Activated CD8-positive, alpha-beta T cell treated with anti-CD3 and anti-CD28 coated beads, Interleukin-2, amount 10 ng/mL, durations not matched to agents 7 days and 5 days (primary cell): ENCODE data around the gene IL17C. TPM values are rescaled to one million over a fixed set of nuclear protein-coding genes. Genes with fewer than 3 reads are reported as not detected.

Source experiments
- total RNA-seq, 2 experiments: library from RNA; stranded (reverse); gene quantifications; one replicate each; pipeline ENCODE4 v1.2.3, GENCODE V29; 2021

The IL17C gene
- total RNA-seq, 2 experiments from 2014 or later: 0.37 TPM; not detected in 1

Other genes starting within 250 kb of the IL17C start
- 10 to 100 TPM; 15.8 to 19.3 TPM for gene ZFPM1, start 185.3 kb upstream of the IL17C start, total RNA-seq
- gene ZC3H18, start 68.2 kb upstream of the IL17C start, total RNA-seq: 10 to 100 TPM; 80.9 to 90.0 TPM
- 100 to 1,000 TPM; 568 to 599 TPM for gene CYBA, start 12.5 kb downstream of the IL17C start, total RNA-seq
- 10 to 100 TPM; 86.0 to 96.1 TPM for gene MVD, start 24.5 kb downstream of the IL17C start, total RNA-seq
- 10 to 100 TPM; 13.4 to 14.3 TPM for gene SNAI3, start 47.9 kb downstream of the IL17C start, total RNA-seq
- 100 to 1,000 TPM; 144 to 166 TPM for gene RNF166, start 67.8 kb downstream of the IL17C start, total RNA-seq
- 10 to 100 TPM; 27.5 to 29.2 TPM for gene CTU2, start 67.9 kb downstream of the IL17C start, total RNA-seq
- 100 to 1,000 TPM; 226 to 230 TPM for gene PIEZO1, start 146.6 kb downstream of the IL17C start, total RNA-seq
- gene CDT1, start 165.2 kb downstream of the IL17C start, total RNA-seq: 100 to 1,000 TPM; 126 to 132 TPM
- 100 to 1,000 TPM; 140 to 141 TPM for gene APRT, start 173.4 kb downstream of the IL17C start, total RNA-seq
- gene GALNS, start 218.4 kb downstream of the IL17C start, total RNA-seq: 10 to 100 TPM; 31.1 to 33.3 TPM
- 10 to 100 TPM; 61.2 to 65.3 TPM for gene TRAPPC2L, start 218.6 kb downstream of the IL17C start, total RNA-seq
- not detected for gene PABPN1L, start 228.1 kb downstream of the IL17C start, total RNA-seq